Heart right ventricle (tissue), 16 donors: Measurements from ENCODE around the gene TMEM182. TPM values are rescaled to one million over a fixed set of nuclear protein-coding genes. Genes with fewer than 3 reads are reported as not detected.

ENCODE experiments used
- ATAC-seq, 8 donors: fragments of 200-7000 bp; cut with Tn5 transposase; one replicate each; pipeline ENCODE4 v1.9.1; 2020; ENCODE audit warnings: mild to moderate bottlenecking in 8 of 8, moderate library complexity in 8 of 8, moderate number of reproducible peaks in 1 of 8
- DNase-seq, 2 donors: peaks; one replicate each; pipeline ENCODE4 v3.0.0-alpha.2; 2020
- H3K27ac ChIP-seq, 10 donors: fragments of 200-600 bp; sonication (generic) in 2 of 10; one replicate each; pipeline versions ENCODE4 v1.5.0 to v1.8.0; 2020 to 2022; ENCODE audit warnings: mild to moderate bottlenecking in 3 of 10
- H3K27me3 ChIP-seq, 7 donors: fragments of 200-600 bp; one replicate each; pipeline ENCODE4 v1.8.0; 2021 to 2022; ENCODE audit warnings: mild to moderate bottlenecking in 2 of 7
- H3K36me3 ChIP-seq, 9 donors: fragments of 200-600 bp; sonication (generic) in 1 of 9; one replicate each; pipeline versions ENCODE4 v1.5.0 to v1.8.0; 2020 to 2022; ENCODE audit warnings: mild to moderate bottlenecking in 2 of 9
- H3K4me1 ChIP-seq, 9 donors: fragments of 200-600 bp; sonication (generic) in 1 of 9; one replicate each; pipeline versions ENCODE4 v1.5.0 to v1.8.0; 2020 to 2022; ENCODE audit warnings: mild to moderate bottlenecking in 4 of 9
- H3K4me3 ChIP-seq, 10 donors: fragments of 200-600 bp; sonication (generic) in 2 of 10; one replicate each; pipeline versions ENCODE4 v1.5.0 to v1.8.0; 2020 to 2022; ENCODE audit warnings: mild to moderate bottlenecking in 7 of 10, moderate library complexity in 2 of 10
- H3K9me3 ChIP-seq, 11 donors: fragments of 200-600 bp in 10 of 11; sonication (generic) in 2 of 11; one replicate each; pipeline versions ENCODE4 v1.5.0 to v1.8.0; 2013 to 2022; ENCODE audit warnings: mild to moderate bottlenecking in 2 of 11, control low read depth in 1 of 11, moderate library complexity in 1 of 11
- WGBS, 2 donors: extraction: QIAGEN DNeasy Blood & Tissue Kit; methylation state at CpG; one replicate each; pipeline ENCODE4 v1.1.7; 2013; ENCODE audit warnings: inconsistent platforms in 1 of 2; 5-methylcytosine and 5-hydroxymethylcytosine counted together
- intact Hi-C, 10 donors: fragments of 100-400 bp; cut with DNase I; formaldehyde crosslinking; loops; one replicate each; pipeline versions ENCODE4 v1.11.1 to v1.14.2; 2022
- polyA plus RNA-seq, 2 donors: library from polyadenylated mRNA; stranded (reverse); fragments of 200-250 nt; gene quantifications; one replicate each; pipeline ENCODE4 v1.2.3, GENCODE V29; 2013
- total RNA-seq, 10 donors: library from RNA; stranded (reverse); fragmentation: NEBNext Ultra II Directional in 3 of 10; extraction: Animal tissue kit (Norgen Biotek cat#: 25700) in 3 of 10; gene quantifications; one replicate each; pipeline versions ENCODE4 v1.2.1 to v1.2.4, GENCODE V29; 2021 to 2023
- TF ChIP-seq, protein P1 (sequence below), 9 donors: fragments of 200-600 bp; sonication (generic) in 2 of 9; IDR thresholded peaks; one replicate each; pipeline versions ENCODE4 v1.5.0 to v1.8.0; 2021 to 2022; ENCODE audit warnings: antibody characterized with exemption in 9 of 9, mild to moderate bottlenecking in 5 of 9, moderate library complexity in 1 of 9
- donor health status: Arrhythmogenic right ventricular cardiomyopathy.
- donor health status: ischemic (EF 13 %, LVEDD 7.1; RV severe dilation, severe dysfunction).
- donor health status: healthy with polysubstance abuse.
- donor health status: DM: no; HTN: yes; CAD: no.
- donor health status: DM: no; HTN: no; CAD: no.
- donor health status: ischemic (EF 25% LVEDD 6.9; RV normal size, moderate dysfunction).
- donor health status: ischemic (EF 25% LVEDD 5.7; RV mildly dilated, moderate dysfunction).
- donor health status: healthy.
- donor health status: DM: yes; HTN: yes; CAD: no.
- donor health status: Ischemic cardiomyopathy.
- donor health status: ischemic (EF 35%, LVEDD 5.7; RV mildly dilated, moderate dysfunction).
- donor health status: nonischemic (EF 11% LVEDD 7.7; RV severe dilation, severe dysfunction).
- donor health status: DM: yes; HTN: yes; CAD: no.
- donor health status: PGD.
- donor health status: ischemic (EF 29% LVEDD 5.4; RV normal size, mild dysfunction).
- donor health status: nonischemic (EF 23%, LVEDD 6.1; RV moderate dilation, normal function).

Gene TMEM182
- total and polyA plus RNA-seq, 12 donors: 10.1 to 225 (median 189) TPM

DNA sequence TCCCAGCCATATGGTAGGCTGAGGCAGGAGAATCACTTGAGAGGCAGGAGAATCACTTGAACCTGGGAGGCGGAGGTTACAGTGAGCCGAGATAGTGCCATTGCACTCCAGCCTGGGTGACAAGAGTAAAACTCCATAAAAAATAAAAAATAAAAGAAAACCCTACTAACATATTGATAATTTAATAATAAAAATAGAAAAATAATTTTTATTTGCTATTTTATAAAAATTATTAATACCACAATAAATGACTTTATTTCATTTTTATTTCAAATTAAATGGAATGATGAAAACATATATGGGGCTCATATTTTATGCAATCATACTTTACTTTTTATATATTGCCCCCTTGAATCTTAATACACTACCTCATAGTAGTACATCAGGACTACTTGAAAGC, 20.4 kb downstream of the TMEM182 start:
- Histone ChIP-seq H3K4me1 (peaks cover 0 to 55% (median 21%) of the 10 kb centered on the region in 9 donors), H3K36me3 (no peaks in the 10 kb centered on the region), H3K27me3 (no peaks in the 10 kb centered on the region), H3K9me3 (no peaks in the 10 kb centered on the region), H3K27ac (peak overlapping the region in 4 of 10 donors; percentile 9 to 91 (median 71)), H3K4me3 (no peak overlapping the region)
- 95 to 98% methylated on average over 2 of the region's 2 CpGs for WGBS, 2 donors
- ATAC-seq (no peak), DNase-seq (no peak)
- intact Hi-C loops: no loop called here
- TF ChIP-seq, protein P1, sequence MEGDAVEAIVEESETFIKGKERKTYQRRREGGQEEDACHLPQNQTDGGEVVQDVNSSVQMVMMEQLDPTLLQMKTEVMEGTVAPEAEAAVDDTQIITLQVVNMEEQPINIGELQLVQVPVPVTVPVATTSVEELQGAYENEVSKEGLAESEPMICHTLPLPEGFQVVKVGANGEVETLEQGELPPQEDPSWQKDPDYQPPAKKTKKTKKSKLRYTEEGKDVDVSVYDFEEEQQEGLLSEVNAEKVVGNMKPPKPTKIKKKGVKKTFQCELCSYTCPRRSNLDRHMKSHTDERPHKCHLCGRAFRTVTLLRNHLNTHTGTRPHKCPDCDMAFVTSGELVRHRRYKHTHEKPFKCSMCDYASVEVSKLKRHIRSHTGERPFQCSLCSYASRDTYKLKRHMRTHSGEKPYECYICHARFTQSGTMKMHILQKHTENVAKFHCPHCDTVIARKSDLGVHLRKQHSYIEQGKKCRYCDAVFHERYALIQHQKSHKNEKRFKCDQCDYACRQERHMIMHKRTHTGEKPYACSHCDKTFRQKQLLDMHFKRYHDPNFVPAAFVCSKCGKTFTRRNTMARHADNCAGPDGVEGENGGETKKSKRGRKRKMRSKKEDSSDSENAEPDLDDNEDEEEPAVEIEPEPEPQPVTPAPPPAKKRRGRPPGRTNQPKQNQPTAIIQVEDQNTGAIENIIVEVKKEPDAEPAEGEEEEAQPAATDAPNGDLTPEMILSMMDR (IDR thresholded peaks at IDR 0.05): no peak

DNA sequence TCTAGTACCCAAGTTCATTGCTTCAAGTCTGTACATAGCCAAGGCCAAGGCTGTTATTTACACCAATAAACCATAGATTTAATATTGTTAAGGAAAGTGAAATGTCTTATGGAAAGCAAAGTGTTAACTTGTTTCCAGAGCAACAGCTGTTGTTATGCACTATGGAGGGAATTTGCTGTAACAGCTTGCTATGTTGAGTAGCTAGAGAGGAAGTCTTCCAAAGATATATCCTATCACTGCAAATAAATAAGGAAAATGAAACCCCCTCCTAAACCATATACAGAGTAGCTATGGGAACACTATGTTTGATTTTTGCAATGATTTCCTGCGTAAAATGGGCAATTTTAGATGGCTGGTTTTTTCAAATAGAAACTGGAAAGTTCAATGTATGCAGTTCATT, 21.1 kb downstream of the TMEM182 start:
- no peak for DNase-seq
- Histone ChIP-seq H3K9me3 (no peaks in the 10 kb centered on the region), H3K27me3 (no peaks in the 10 kb centered on the region), H3K36me3 (no peaks in the 10 kb centered on the region), H3K27ac (peak overlapping the region in 9 of 10 donors; percentile 25 to 91 (median 54)), H3K4me3 (peak overlapping the region in 1 of 10 donors; percentile 2), H3K4me1 (peaks cover 0 to 62% (median 27%) of the 10 kb centered on the region in 9 donors)
- intact Hi-C loops: no loop called here
- WGBS, 2 donors: 12 to 36% methylated on average over 1 of the region's 1 CpG
- TF ChIP-seq, protein P1 (IDR thresholded peaks at IDR 0.05): no peak
- peak in 5 of 8 donors; percentile 45 to 72 (median 50) for ATAC-seq

DNA sequence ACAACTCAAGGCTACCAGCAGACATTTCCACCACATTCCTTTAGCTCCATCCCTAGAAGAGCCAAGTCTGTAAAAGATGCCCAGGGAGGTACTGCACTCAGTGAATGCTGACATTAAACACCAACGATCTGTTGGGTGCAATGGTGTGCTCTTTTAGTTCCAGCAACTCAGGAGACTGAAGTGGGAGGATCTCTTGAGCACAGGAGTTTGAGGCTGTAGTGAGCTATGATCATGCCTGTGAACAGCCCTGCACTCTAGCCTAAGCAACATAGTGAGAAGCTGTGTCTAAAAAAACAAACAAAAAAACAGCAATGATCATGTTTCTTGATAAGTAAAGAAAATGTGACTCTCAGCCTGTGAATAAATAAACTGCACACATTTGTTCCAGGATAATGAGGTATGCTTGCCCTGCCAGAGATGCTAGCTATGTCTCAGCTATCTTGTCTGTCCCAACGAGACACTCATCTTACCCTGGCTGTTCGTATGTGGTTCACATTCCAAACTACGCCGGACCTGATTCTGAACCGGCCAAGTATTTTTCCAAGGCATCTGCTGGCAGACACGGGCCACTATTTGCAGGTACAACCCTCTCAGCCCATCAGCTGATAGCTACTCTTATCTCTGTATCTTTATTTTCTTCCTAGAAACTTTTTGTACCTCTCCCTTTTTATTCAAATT, 21.8 kb downstream of the TMEM182 start:
- Histone ChIP-seq H3K4me3 (peak overlapping the region in 1 of 10 donors; percentile 2), H3K27ac (peak overlapping the region in 9 of 10 donors; percentile 25 to 91 (median 54)), H3K4me1 (peaks cover 0 to 69% (median 33%) of the 10 kb centered on the region in 9 donors), H3K36me3 (no peaks in the 10 kb centered on the region), H3K27me3 (no peaks in the 10 kb centered on the region), H3K9me3 (no peaks in the 10 kb centered on the region)
- WGBS, 2 donors: 36% methylated on average over 7 of the region's 7 CpGs
- TF ChIP-seq, protein P1 (IDR thresholded peaks at IDR 0.05): no peak
- intact Hi-C loops: no loop called here
- peak in 4 of 8 donors; percentile 6 to 60 (median 41) for ATAC-seq
- DNase-seq: no peak

DNA sequence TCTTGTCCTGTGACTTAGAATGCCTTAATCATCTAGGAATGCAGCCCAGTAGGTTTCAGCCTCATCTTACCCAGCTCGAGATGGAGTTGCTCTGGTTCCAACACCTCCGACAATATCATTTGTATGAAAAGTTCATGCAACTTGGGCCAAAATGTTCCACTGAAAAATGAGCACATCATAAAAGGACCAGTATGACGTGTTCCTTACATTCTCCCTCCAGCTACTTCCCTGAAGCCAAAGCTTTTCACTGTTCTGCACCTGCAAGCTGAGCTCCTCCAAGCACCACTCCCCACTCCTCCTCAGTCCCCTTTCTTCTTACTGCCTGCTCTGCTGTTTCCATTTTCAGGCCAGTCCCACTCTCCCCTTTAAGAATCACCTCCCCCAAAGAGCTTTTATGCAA, 23.1 kb downstream of the TMEM182 start:
- WGBS, 2 donors: 66 to 85% methylated on average over 3 of the region's 3 CpGs
- peaks cover 0 to 81% (median 42%) of the 10 kb centered on the region in 9 donors for H3K4me1 ChIP-seq
- no peak for ATAC-seq
- H3K4me3 ChIP-seq: no peak overlapping the region
- peak overlapping the region in 8 of 10 donors; percentile 21 to 91 (median 60) for H3K27ac ChIP-seq
- intact Hi-C loops: no loop called here
- no peaks in the 10 kb centered on the region for H3K27me3 ChIP-seq
- TF ChIP-seq, protein P1 (IDR thresholded peaks at IDR 0.05): no peak
- DNase-seq: no peak
- no peaks in the 10 kb centered on the region for H3K36me3 ChIP-seq
- no peaks in the 10 kb centered on the region for H3K9me3 ChIP-seq
